SK-N-SH (cell line): ENCODE measurements around the gene RBM47. TPM values are rescaled to one million over a fixed set of nuclear protein-coding genes. Genes with fewer than 3 reads are reported as not detected.
"Not testable (repeated sequence)": the region's sequence is repeated elsewhere in the genome, so short reads cannot be mapped to it uniquely, and the experiment has no call there.

Source experiments
- CTCF ChIA-PET: fragments of 300-600, 350-600 bp; formaldehyde crosslinking; extraction: SDS; loops from one replicate; lab custom pipeline; 2021; lab: Yijun Ruan, JAX
- POLR2A ChIA-PET: fragments of 350-600 bp; sonication (Branson Sonifier 250); formaldehyde crosslinking; extraction: SDS; loops from one replicate; lab custom pipeline; 2020; ENCODE audit warnings: antibody characterized with exemption, inconsistent platforms; lab: Yijun Ruan, JAX
- DNase-seq: peaks from one replicate; pipeline ENCODE4 v3.0.0; 2012
- H2AFZ ChIP-seq: fragments of 200-600 bp; sonication (generic); 2 replicates; pipeline ENCODE4 v1.8.1; 2016; ENCODE audit warnings: antibody characterized with exemption, mild to moderate bottlenecking, low read depth
- H3F3A ChIP-seq: fragments of 200-600 bp; sonication (generic); replicated peaks from 2 replicates; pipeline ENCODE3; 2016; ENCODE audit warnings: antibody characterized with exemption, mild to moderate bottlenecking; ENCODE audit not compliant: insufficient read depth
- H3K27ac ChIP-seq, 2 experiments: fragments of 200-500 bp in 1 of 2; fragments of 200-600 bp in 1 of 2; sonication (Bioruptor generic) in 1 of 2; sonication (generic), shearing (Covaris generic) in 1 of 2; 2 replicates each; pipeline versions ENCODE4 v1.5.1 to v1.6.1; 2014 to 2016; ENCODE audit warnings: low read depth in 2 of 2, inconsistent platforms in 1 of 2, low read length in 1 of 2, mild to moderate bottlenecking in 1 of 2, mixed read lengths in 1 of 2
- H3K27me3 ChIP-seq: fragments of 200-600 bp; sonication (generic), shearing (Covaris generic); 2 replicates; pipeline ENCODE4 v1.6.1; 2016; ENCODE audit warnings: mixed run types; ENCODE audit not compliant: insufficient read depth
- H3K36me3 ChIP-seq, 2 experiments: fragments of 200-500 bp in 1 of 2; fragments of 200-600 bp in 1 of 2; sonication (Bioruptor generic) in 1 of 2; sonication (generic) in 1 of 2; replicated peaks in 1 of 2; 2 replicates each; pipeline versions ENCODE3 to v1.5.1; 2014 to 2016; ENCODE audit warnings: low read length in 1 of 2, mild to moderate bottlenecking in 1 of 2; ENCODE audit not compliant: insufficient read depth in 2 of 2, control insufficient read depth in 1 of 2
- H3K4me1 ChIP-seq, 2 experiments: fragments of 200-500 bp in 1 of 2; fragments of 200-600 bp in 1 of 2; sonication (Bioruptor generic) in 1 of 2; sonication (generic), shearing (Covaris generic) in 1 of 2; 2 replicates each; pipeline versions ENCODE4 v1.5.1 to v1.6.1; 2014 to 2016; ENCODE audit warnings: low read depth in 1 of 2, low read length in 1 of 2, mixed run types in 1 of 2; ENCODE audit not compliant: insufficient read depth in 2 of 2, control insufficient read depth in 1 of 2
- H3K4me2 ChIP-seq: fragments of 200-600 bp; sonication (generic), shearing (Covaris generic); 2 replicates; pipeline ENCODE4 v1.6.1; 2017; ENCODE audit warnings: mixed run types
- H3K4me3 ChIP-seq, 2 experiments: fragments of 200-500 bp in 1 of 2; fragments of 200-600 bp in 1 of 2; sonication (Bioruptor generic) in 1 of 2; sonication (generic), shearing (Covaris generic) in 1 of 2; 2 replicates each; pipeline versions ENCODE4 v1.5.1 to v1.8.1; 2014 to 2016; ENCODE audit warnings: low read depth in 2 of 2, inconsistent platforms in 1 of 2, low read length in 1 of 2, mild to moderate bottlenecking in 1 of 2, mixed read lengths in 1 of 2, moderate library complexity in 1 of 2
- H3K79me2 ChIP-seq: fragments of 200-600 bp; sonication (generic); 2 replicates; pipeline ENCODE4 v1.8.1; 2017; ENCODE audit warnings: mild to moderate bottlenecking; ENCODE audit not compliant: insufficient read depth
- H3K9ac ChIP-seq: fragments of 200-600 bp; sonication (generic); 2 replicates; pipeline ENCODE4 v1.6.1; 2017; ENCODE audit warnings: mixed run types
- H3K9me2 ChIP-seq: fragments of 200-600 bp; sonication (generic); 2 replicates; pipeline ENCODE4 v1.6.1; 2017; ENCODE audit warnings: mixed run types
- H3K9me3 ChIP-seq: fragments of 200-600 bp; sonication (generic); 2 replicates; pipeline ENCODE4 v1.6.1; 2017; ENCODE audit warnings: mixed run types, mild to moderate bottlenecking, moderate library complexity
- H4K20me1 ChIP-seq: fragments of 200-600 bp; sonication (generic); 2 replicates; pipeline ENCODE4 v1.6.1; 2017; ENCODE audit warnings: mild to moderate bottlenecking, mixed run types; ENCODE audit not compliant: insufficient read depth
- CHD2 ChIP-seq: fragments of 150-350 bp; IDR thresholded peaks from 2 replicates; pipeline ENCODE4 v1.6.1; 2018; ENCODE audit warnings: low read length; ENCODE audit not compliant: partially characterized antibody
- EP300 ChIP-seq, 2 experiments: IDR thresholded peaks; 2 replicates each; pipeline versions ENCODE4 v1.4.0 to v1.6.1; 2012; ENCODE audit warnings: borderline replicate concordance in 1 of 2, low read depth in 1 of 2, low read length in 1 of 2
- FOSL2 ChIP-seq: IDR thresholded peaks from 2 replicates; pipeline ENCODE4 v1.4.0; 2012; ENCODE audit warnings: low read depth, mild to moderate bottlenecking, moderate library complexity, borderline replicate concordance
- MXI1 ChIP-seq: IDR thresholded peaks from 2 replicates; pipeline ENCODE4 v1.6.1; 2012; ENCODE audit warnings: mild to moderate bottlenecking, low read depth, low read length, improper control_type of control experiment
- NFIC ChIP-seq: IDR thresholded peaks from 2 replicates; pipeline ENCODE4 v1.4.0; 2012; ENCODE audit warnings: borderline replicate concordance
- NRF1 ChIP-seq: IDR thresholded peaks from 2 replicates; pipeline ENCODE4 v1.6.1; 2012; ENCODE audit warnings: low read depth, mild to moderate bottlenecking, low read length
- RCOR1 ChIP-seq: fragments of 150-350 bp; IDR thresholded peaks from 2 replicates; pipeline ENCODE4 v1.6.1; 2017; ENCODE audit warnings: antibody characterized with exemption, low read length
- RFX5 ChIP-seq: IDR thresholded peaks from 2 replicates; pipeline ENCODE4 v1.6.1; 2012; ENCODE audit warnings: mild to moderate bottlenecking, improper control_type of control experiment, low read length
- RXRA ChIP-seq: IDR thresholded peaks from 2 replicates; pipeline ENCODE4 v1.4.0; 2012; ENCODE audit warnings: low read depth, mild to moderate bottlenecking, borderline replicate concordance
- TAF1 ChIP-seq: IDR thresholded peaks from 2 replicates; pipeline ENCODE4 v1.6.1; 2012; ENCODE audit warnings: low read depth, mild to moderate bottlenecking, low read length, moderate library complexity, borderline replicate concordance
- TEAD4 ChIP-seq: IDR thresholded peaks from 2 replicates; pipeline ENCODE4 v1.4.0; 2012; ENCODE audit warnings: mild to moderate bottlenecking, borderline replicate concordance; ENCODE audit not compliant: insufficient read depth
- YY1 ChIP-seq: IDR thresholded peaks from 2 replicates; pipeline ENCODE4 v1.4.0; 2012; ENCODE audit warnings: low read depth, mild to moderate bottlenecking
- WGBS: methylation state at CpG from one replicate; pipeline ENCODE4 v1.1.6; 2017; ENCODE audit warnings: low lambda C conversion rate; 5-methylcytosine and 5-hydroxymethylcytosine counted together
- polyA plus RNA-seq, 3 experiments: library from polyadenylated mRNA; depleted of rRNA; stranded (reverse); fragments of >200 nt; gene quantifications; 2 replicates each; pipeline ENCODE4 v1.2.3, GENCODE V29; 2012
- TF ChIP-seq, protein P1 (sequence below): IDR thresholded peaks from 2 replicates; pipeline ENCODE4 v1.4.0; 2012; ENCODE audit warnings: low read depth, borderline replicate concordance
- TF ChIP-seq, protein P2 (sequence below): fragments of 150-350 bp; IDR thresholded peaks from 2 replicates; pipeline ENCODE4 v1.6.1; 2017; ENCODE audit warnings: antibody characterized with exemption, low read length, low read depth, borderline replicate concordance

The RBM47 gene
- polyA plus RNA-seq, 1 of the 3 experiments (the other 2 are of a cell fraction), result 6.8 TPM

DNA sequence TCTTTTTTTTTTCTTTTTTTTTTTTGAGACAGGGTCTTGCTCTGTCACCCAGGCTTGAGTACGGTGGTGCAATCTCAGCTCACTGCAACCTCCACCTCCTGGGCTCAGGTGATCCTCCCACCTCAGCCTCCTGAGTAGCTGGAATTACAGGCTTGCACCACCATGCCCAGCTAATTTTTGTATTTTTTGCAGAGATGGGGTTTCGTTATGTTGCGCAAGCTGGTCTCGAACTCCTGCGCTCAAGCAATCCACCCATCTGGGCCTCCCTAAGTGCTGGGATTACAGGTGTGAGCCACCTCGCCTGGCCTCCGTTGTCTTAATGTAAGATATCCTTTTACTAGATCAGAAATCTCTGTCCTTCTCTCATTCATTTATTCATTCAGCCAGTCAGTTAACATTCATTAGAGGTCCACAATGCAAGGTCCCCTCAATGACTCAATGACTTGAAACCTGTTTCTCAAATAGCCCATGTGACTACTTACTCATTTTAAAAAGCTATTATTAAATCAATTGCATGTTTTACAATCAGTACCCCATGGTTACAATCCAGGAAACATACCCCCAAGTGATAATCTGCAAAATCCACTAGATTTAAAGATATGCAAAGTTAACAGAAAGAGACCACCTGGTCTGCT, 68.0 kb downstream of the RBM47 start:
- CTCF ChIA-PET, POLR2A ChIA-PET: not testable (repeated sequence)

DNA sequence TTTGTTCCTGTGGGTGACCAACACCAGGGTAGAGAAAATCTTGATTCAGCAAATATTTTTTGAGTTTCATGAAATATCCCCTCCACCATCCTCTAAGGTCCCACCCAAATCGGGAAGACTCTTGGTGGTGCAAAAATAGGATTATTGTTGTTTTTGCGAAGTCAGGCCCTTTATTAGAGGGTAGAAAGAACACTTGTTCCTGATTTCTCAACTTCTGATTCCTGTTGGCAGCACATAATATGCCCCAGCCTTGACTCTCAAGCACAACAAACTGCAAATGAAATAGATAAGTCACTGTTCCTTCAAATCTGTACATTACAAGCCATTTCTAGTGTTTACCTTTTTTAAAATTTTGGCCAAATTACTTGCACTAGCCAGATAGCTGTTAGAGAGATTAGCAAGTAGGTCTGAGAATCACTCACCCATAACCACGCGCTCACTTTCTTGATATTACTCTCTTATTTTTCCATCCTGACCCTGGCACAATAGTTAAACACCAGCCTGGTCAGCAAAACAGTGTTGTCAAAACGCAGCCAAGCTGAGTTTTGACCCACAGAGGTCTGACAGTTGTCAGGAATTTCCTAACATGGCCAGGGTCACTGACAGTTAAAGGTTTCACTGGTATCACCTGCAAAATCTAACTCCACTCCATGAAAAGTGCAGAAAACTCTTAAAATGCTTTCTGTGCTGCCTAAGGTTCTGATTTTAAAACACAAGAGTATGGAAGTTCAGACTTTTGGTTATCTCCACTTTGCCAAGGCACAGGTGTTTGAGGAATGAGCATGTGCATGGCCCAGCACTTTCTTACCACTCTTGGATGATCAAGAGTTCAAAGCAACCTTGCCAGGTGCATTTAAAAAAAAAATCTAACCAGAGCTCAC, 69.8 kb downstream of the RBM47 start:
- TF ChIP-seq MXI1 (no peak), TAF1 (no peak), FOSL2 (no peak), CHD2 (no peak), NRF1 (no peak), NFIC (no peak), RCOR1 (no peak), RXRA (no peak), YY1 (no peak), TEAD4 (no peak), RFX5 (no peak), EP300 (IDR thresholded peaks at IDR 0.05; ENCODE audit: borderline replicate concordance in 1 of 2, low read depth in 1 of 2, low read length in 1 of 2) (no peak)
- TF ChIP-seq, protein P1, sequence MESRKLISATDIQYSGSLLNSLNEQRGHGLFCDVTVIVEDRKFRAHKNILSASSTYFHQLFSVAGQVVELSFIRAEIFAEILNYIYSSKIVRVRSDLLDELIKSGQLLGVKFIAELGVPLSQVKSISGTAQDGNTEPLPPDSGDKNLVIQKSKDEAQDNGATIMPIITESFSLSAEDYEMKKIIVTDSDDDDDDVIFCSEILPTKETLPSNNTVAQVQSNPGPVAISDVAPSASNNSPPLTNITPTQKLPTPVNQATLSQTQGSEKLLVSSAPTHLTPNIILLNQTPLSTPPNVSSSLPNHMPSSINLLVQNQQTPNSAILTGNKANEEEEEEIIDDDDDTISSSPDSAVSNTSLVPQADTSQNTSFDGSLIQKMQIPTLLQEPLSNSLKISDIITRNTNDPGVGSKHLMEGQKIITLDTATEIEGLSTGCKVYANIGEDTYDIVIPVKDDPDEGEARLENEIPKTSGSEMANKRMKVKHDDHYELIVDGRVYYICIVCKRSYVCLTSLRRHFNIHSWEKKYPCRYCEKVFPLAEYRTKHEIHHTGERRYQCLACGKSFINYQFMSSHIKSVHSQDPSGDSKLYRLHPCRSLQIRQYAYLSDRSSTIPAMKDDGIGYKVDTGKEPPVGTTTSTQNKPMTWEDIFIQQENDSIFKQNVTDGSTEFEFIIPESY, result no peak
- TF ChIP-seq, protein P2, sequence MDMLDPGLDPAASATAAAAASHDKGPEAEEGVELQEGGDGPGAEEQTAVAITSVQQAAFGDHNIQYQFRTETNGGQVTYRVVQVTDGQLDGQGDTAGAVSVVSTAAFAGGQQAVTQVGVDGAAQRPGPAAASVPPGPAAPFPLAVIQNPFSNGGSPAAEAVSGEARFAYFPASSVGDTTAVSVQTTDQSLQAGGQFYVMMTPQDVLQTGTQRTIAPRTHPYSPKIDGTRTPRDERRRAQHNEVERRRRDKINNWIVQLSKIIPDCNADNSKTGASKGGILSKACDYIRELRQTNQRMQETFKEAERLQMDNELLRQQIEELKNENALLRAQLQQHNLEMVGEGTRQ, result no peak
- WGBS, result 82% methylated on average over 5 of the region's 5 CpGs
- no peaks in the 10 kb centered on the region for H3K36me3 ChIP-seq
- H3K9me2 ChIP-seq, result no peaks in the 10 kb centered on the region
- H3K9ac ChIP-seq, result no peak overlapping the region
- no peak overlapping the region for H3K4me2 ChIP-seq
- no peak overlapping the region for H3K27ac ChIP-seq
- H3K9me3 ChIP-seq, result no peaks in the 10 kb centered on the region
- no peak overlapping the region for H3K4me3 ChIP-seq
- no peaks in the 10 kb centered on the region for H3K27me3 ChIP-seq
- ChIA-PET CTCF (no interaction called here), POLR2A (no interaction called here)
- no peaks in the 10 kb centered on the region for H3K79me2 ChIP-seq
- no peak overlapping the region for H2AFZ ChIP-seq
- H4K20me1 ChIP-seq, result no peaks in the 10 kb centered on the region
- peaks cover 4% of the 10 kb centered on the region for H3F3A ChIP-seq
- H3K4me1 ChIP-seq, result no peaks in the 10 kb centered on the region
- DNase-seq, result no peak

More for the DNA sequence above, 68.0 kb downstream of the RBM47 start:
- H3K9me2 ChIP-seq, H3K36me3 ChIP-seq, H4K20me1 ChIP-seq, H3K27me3 ChIP-seq, H3K4me1 ChIP-seq, H3K4me2 ChIP-seq, H3F3A ChIP-seq, H3K79me2 ChIP-seq, H2AFZ ChIP-seq, H3K9me3 ChIP-seq, H3K9ac ChIP-seq, H3K27ac ChIP-seq, H3K4me3 ChIP-seq, DNase-seq: not testable (repeated sequence)
- WGBS, result 97% methylated on average over 7 of the region's 7 CpGs
